ENCODE data around the gene TBC1D14. TPM values are rescaled to one million over a fixed set of nuclear protein-coding genes. Genes with fewer than 3 reads are reported as not detected.
A peak's percentile ranks its signal among the peaks of the same experiment; 100 is the strongest.
"Not testable (repeated sequence)": the region's sequence is repeated elsewhere in the genome, so short reads cannot be mapped to it uniquely, and the experiment has no call there.

The TBC1D14 gene
- total RNA-seq, 1 donor from 2014 or later, result 40.2 TPM

GRCh38 chr4:6889736-6890324 lies 19.8 kb upstream of the TBC1D14 start:
- peaks cover 31 to 57% (median 34%) of the 10 kb centered on the region in 3 donors for H3K4me1 ChIP-seq (ENCODE audit: control insufficient read depth in 3 of 3, insufficient read depth in 3 of 3, low read length in 3 of 3)
- no peaks in the 10 kb centered on the region for H3K27me3 ChIP-seq (ENCODE audit: control insufficient read depth in 3 of 3, insufficient read depth in 3 of 3, low read length in 3 of 3)
- no peak overlapping the region for H3K27ac ChIP-seq (ENCODE audit: low read depth, low read length)
- H3K9ac ChIP-seq (ENCODE audit: low read depth in 1 of 3, low read length in 3 of 3), result no peak overlapping the region
- no peaks in the 10 kb centered on the region for H3K9me3 ChIP-seq (ENCODE audit: control insufficient read depth in 3 of 3, low read length in 3 of 3)
- no peak overlapping the region for H3K4me3 ChIP-seq (ENCODE audit: low read length in 3 of 3)
- H3K36me3 ChIP-seq (ENCODE audit: control insufficient read depth in 3 of 3, insufficient read depth in 3 of 3, low read length in 3 of 3), result no peaks in the 10 kb centered on the region

GRCh38 chr4:6890358-6890757 lies 19.3 kb upstream of the TBC1D14 start:
- Histone ChIP-seq H3K27me3 (ENCODE audit: control insufficient read depth in 3 of 3, insufficient read depth in 3 of 3, low read length in 3 of 3) (no peaks in the 10 kb centered on the region), H3K4me1 (ENCODE audit: control insufficient read depth in 3 of 3, insufficient read depth in 3 of 3, low read length in 3 of 3) (peaks cover 31 to 55% (median 34%) of the 10 kb centered on the region in 3 donors), H3K9me3 (ENCODE audit: control insufficient read depth in 3 of 3, low read length in 3 of 3) (no peaks in the 10 kb centered on the region), H3K4me3 (ENCODE audit: low read length in 3 of 3) (no peak overlapping the region), H3K36me3 (ENCODE audit: control insufficient read depth in 3 of 3, insufficient read depth in 3 of 3, low read length in 3 of 3) (no peaks in the 10 kb centered on the region), H3K27ac (ENCODE audit: low read depth, low read length) (no peak overlapping the region), H3K9ac (ENCODE audit: low read depth in 1 of 3, low read length in 3 of 3) (no peak overlapping the region)

DNA sequence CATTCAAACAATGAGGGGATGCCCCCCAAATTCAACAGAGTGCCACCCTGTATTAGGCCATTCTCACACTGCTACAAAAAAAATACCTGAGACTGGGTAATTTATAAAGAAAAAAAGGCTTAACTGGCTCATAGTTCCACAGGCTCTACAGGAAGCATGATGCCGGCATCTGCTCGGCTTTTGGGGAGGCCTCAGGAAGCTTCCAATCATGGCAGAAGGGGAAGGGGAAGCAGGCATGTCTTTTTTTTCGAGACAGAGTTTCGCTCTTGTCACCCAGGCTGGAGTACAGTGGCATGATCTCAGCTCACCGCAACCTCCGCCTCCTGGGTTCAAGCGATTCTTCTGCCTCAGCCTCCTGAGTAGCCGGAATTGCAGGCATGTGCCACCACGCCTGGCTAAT lies 18.7 kb upstream of the TBC1D14 start:
- not testable (repeated sequence) for H3K9me3 ChIP-seq (ENCODE audit: control insufficient read depth in 3 of 3, low read length in 3 of 3); H3K4me3 ChIP-seq (ENCODE audit: low read length in 3 of 3); H3K27me3 ChIP-seq (ENCODE audit: control insufficient read depth in 3 of 3, insufficient read depth in 3 of 3, low read length in 3 of 3); H3K27ac ChIP-seq (ENCODE audit: low read depth, low read length); H3K9ac ChIP-seq (ENCODE audit: low read depth in 1 of 3, low read length in 3 of 3); H3K36me3 ChIP-seq (ENCODE audit: control insufficient read depth in 3 of 3, insufficient read depth in 3 of 3, low read length in 3 of 3)
- H3K4me1 ChIP-seq (ENCODE audit: control insufficient read depth in 3 of 3, insufficient read depth in 3 of 3, low read length in 3 of 3), result peaks cover 25 to 49% (median 29%) of the 10 kb centered on the region in 3 donors

DNA sequence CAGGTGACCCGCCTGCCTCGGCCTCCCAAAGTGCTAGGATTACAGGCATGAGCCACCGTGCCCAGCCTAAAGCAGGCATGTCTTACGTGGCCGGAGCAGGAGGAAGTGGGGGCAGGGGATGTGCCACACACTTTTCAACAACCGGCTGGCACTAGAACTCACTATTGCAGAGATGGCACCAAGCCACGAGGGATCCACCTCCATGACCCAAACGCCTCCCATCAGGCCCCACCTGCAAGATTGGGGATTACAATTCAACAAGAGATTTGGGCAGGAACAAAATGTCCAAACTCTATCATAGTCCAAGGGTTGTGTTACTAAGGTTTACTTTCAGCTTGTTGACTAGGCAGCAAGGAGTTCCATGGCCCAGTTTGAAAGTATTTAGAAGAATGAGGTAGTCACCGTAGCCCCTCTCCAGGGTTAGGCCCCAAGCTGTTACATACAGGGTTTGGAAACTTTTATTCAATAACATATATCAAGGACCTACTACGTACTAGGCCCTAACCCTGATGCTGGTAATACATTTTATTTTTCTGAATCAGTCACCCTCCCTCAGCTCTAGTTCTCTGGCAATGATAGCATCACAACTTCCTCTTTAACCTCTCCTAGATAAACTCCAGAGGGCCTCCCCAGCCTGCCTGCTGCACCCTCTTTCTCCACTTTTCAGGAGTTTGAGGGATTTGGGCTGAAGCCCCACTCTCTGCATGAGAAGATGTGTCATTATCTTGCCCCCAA lies 18.0 kb upstream of the TBC1D14 start:
- Histone ChIP-seq H3K4me3 (ENCODE audit: low read length in 3 of 3) (peak overlapping the region in 1 of 3 donors; percentile 21), H3K27me3 (ENCODE audit: control insufficient read depth in 3 of 3, insufficient read depth in 3 of 3, low read length in 3 of 3) (no peaks in the 10 kb centered on the region), H3K4me1 (ENCODE audit: control insufficient read depth in 3 of 3, insufficient read depth in 3 of 3, low read length in 3 of 3) (peaks cover 18 to 42% (median 22%) of the 10 kb centered on the region in 3 donors), H3K36me3 (ENCODE audit: control insufficient read depth in 3 of 3, insufficient read depth in 3 of 3, low read length in 3 of 3) (no peaks in the 10 kb centered on the region), H3K9me3 (ENCODE audit: control insufficient read depth in 3 of 3, low read length in 3 of 3) (no peaks in the 10 kb centered on the region), H3K27ac (ENCODE audit: low read depth, low read length) (peak overlapping the region; percentile 48), H3K9ac (ENCODE audit: low read depth in 1 of 3, low read length in 3 of 3) (peak overlapping the region in 1 of 3 donors; percentile 72)

- Histone ChIP-seq H3K27ac (ENCODE audit: low read depth, low read length) (peak overlapping the region; percentile 48), H3K9me3 (ENCODE audit: control insufficient read depth in 3 of 3, low read length in 3 of 3) (no peaks in the 10 kb centered on the region), H3K4me3 (ENCODE audit: low read length in 3 of 3) (peak overlapping the region; percentile 21 to 58 (median 34)), H3K9ac (ENCODE audit: low read depth in 1 of 3, low read length in 3 of 3) (peak overlapping the region; percentile 25 to 72 (median 58)), H3K27me3 (ENCODE audit: control insufficient read depth in 3 of 3, insufficient read depth in 3 of 3, low read length in 3 of 3) (no peaks in the 10 kb centered on the region), H3K4me1 (ENCODE audit: control insufficient read depth in 3 of 3, insufficient read depth in 3 of 3, low read length in 3 of 3) (peaks cover 16 to 36% (median 18%) of the 10 kb centered on the region in 3 donors), H3K36me3 (ENCODE audit: control insufficient read depth in 3 of 3, insufficient read depth in 3 of 3, low read length in 3 of 3) (no peaks in the 10 kb centered on the region)
Measured at GRCh38 chr4:6892190-6892908, 17.3 kb upstream of the TBC1D14 start.

- Histone ChIP-seq H3K9ac (ENCODE audit: low read depth in 1 of 3, low read length in 3 of 3) (peak overlapping the region in 2 of 3 donors; percentile 13 to 25), H3K4me1 (ENCODE audit: control insufficient read depth in 3 of 3, insufficient read depth in 3 of 3, low read length in 3 of 3) (peaks cover 14 to 32% (median 18%) of the 10 kb centered on the region in 3 donors), H3K27me3 (ENCODE audit: control insufficient read depth in 3 of 3, insufficient read depth in 3 of 3, low read length in 3 of 3) (no peaks in the 10 kb centered on the region), H3K4me3 (ENCODE audit: low read length in 3 of 3) (no peak overlapping the region), H3K27ac (ENCODE audit: low read depth, low read length) (peak overlapping the region; percentile 48), H3K9me3 (ENCODE audit: control insufficient read depth in 3 of 3, low read length in 3 of 3) (no peaks in the 10 kb centered on the region), H3K36me3 (ENCODE audit: control insufficient read depth in 3 of 3, insufficient read depth in 3 of 3, low read length in 3 of 3) (no peaks in the 10 kb centered on the region)
Measured at GRCh38 chr4:6892909-6893202, 16.8 kb upstream of the TBC1D14 start.

GRCh38 chr4:6893449-6894085 lies 16.1 kb upstream of the TBC1D14 start:
- Histone ChIP-seq H3K27ac (ENCODE audit: low read depth, low read length) (no peak overlapping the region), H3K4me3 (ENCODE audit: low read length in 3 of 3) (no peak overlapping the region), H3K9ac (ENCODE audit: low read depth in 1 of 3, low read length in 3 of 3) (no peak overlapping the region), H3K4me1 (ENCODE audit: control insufficient read depth in 3 of 3, insufficient read depth in 3 of 3, low read length in 3 of 3) (peaks cover 11 to 25% (median 18%) of the 10 kb centered on the region in 3 donors), H3K36me3 (ENCODE audit: control insufficient read depth in 3 of 3, insufficient read depth in 3 of 3, low read length in 3 of 3) (no peaks in the 10 kb centered on the region), H3K9me3 (ENCODE audit: control insufficient read depth in 3 of 3, low read length in 3 of 3) (no peaks in the 10 kb centered on the region), H3K27me3 (ENCODE audit: control insufficient read depth in 3 of 3, insufficient read depth in 3 of 3, low read length in 3 of 3) (no peaks in the 10 kb centered on the region)

GRCh38 chr4:6894086-6894478 lies 15.5 kb upstream of the TBC1D14 start:
- H3K4me3 ChIP-seq (ENCODE audit: low read length in 3 of 3), result no peak overlapping the region
- H3K27ac ChIP-seq (ENCODE audit: low read depth, low read length), result no peak overlapping the region
- no peaks in the 10 kb centered on the region for H3K27me3 ChIP-seq (ENCODE audit: control insufficient read depth in 3 of 3, insufficient read depth in 3 of 3, low read length in 3 of 3)
- no peak overlapping the region for H3K9ac ChIP-seq (ENCODE audit: low read depth in 1 of 3, low read length in 3 of 3)
- no peaks in the 10 kb centered on the region for H3K9me3 ChIP-seq (ENCODE audit: control insufficient read depth in 3 of 3, low read length in 3 of 3)
- peaks cover 11 to 23% (median 18%) of the 10 kb centered on the region in 3 donors for H3K4me1 ChIP-seq (ENCODE audit: control insufficient read depth in 3 of 3, insufficient read depth in 3 of 3, low read length in 3 of 3)
- H3K36me3 ChIP-seq (ENCODE audit: control insufficient read depth in 3 of 3, insufficient read depth in 3 of 3, low read length in 3 of 3), result no peaks in the 10 kb centered on the region

DNA sequence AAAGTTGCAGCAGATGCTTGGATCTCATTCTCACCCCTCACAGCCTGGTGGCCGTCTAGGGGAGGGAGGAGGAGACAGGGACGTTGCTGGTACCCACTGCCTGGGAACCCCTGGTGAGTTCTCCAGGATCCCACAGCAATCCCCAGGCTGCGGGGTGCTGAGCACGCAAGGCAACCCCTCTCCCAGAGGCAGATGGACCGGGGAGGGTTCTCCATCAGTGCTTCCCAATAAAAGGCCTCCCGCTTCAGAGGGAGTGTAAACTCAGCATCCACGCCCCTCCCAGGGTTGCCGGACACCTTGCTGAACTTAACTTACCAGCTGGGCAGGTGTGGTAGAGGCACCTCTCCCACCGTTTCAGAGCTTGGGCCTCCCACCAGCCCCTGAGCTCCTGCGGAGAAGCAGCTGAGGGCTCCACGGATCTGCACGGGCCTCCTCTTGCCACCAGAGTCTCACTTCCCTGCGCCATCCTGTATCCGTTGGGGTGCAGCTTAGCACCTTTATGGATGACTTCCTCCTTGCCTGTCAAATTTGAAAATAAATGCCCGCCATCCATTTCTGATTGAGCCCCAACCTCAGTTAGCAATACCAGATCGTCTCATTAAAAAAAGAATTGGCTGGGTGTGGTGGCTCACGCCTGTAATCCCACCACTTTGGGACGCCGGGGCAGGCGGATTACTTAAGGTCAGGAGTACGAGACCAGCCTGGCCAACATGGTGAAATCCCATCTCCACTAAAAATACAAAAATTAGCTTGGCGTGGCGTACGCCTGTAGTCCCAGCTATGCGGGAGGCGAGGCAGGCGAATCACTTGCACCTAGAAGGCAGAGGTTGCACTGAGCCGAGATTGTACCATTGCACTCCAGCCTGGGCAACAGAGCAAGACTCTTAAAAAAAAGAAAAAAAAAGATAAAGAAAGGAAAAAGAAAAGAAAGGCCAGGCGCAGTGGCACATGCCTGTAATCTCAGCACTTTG lies 14.8 kb upstream of the TBC1D14 start:
- Histone ChIP-seq H3K4me1 (ENCODE audit: control insufficient read depth in 3 of 3, insufficient read depth in 3 of 3, low read length in 3 of 3) (peaks cover 11 to 23% (median 18%) of the 10 kb centered on the region in 3 donors), H3K27me3 (ENCODE audit: control insufficient read depth in 3 of 3, insufficient read depth in 3 of 3, low read length in 3 of 3) (no peaks in the 10 kb centered on the region), H3K36me3 (ENCODE audit: control insufficient read depth in 3 of 3, insufficient read depth in 3 of 3, low read length in 3 of 3) (no peaks in the 10 kb centered on the region), H3K9me3 (ENCODE audit: control insufficient read depth in 3 of 3, low read length in 3 of 3) (no peaks in the 10 kb centered on the region), H3K4me3 (ENCODE audit: low read length in 3 of 3) (no peak overlapping the region), H3K27ac (ENCODE audit: low read depth, low read length) (no peak overlapping the region), H3K9ac (ENCODE audit: low read depth in 1 of 3, low read length in 3 of 3) (no peak overlapping the region)
